ENCODE measurements around the gene PARG.
"Not testable (repeated sequence)": the region's sequence is repeated elsewhere in the genome, so short reads cannot be mapped to it uniquely, and the experiment has no call there.

The PARG gene

GRCh38 chr10:49819234-49819958, 122.4 kb downstream of the PARG start:
- DNase-seq: no peak

- DNase-seq: no peak
Measured at GRCh38 chr10:49817845-49818244, 124.0 kb downstream of the PARG start.

DNA sequence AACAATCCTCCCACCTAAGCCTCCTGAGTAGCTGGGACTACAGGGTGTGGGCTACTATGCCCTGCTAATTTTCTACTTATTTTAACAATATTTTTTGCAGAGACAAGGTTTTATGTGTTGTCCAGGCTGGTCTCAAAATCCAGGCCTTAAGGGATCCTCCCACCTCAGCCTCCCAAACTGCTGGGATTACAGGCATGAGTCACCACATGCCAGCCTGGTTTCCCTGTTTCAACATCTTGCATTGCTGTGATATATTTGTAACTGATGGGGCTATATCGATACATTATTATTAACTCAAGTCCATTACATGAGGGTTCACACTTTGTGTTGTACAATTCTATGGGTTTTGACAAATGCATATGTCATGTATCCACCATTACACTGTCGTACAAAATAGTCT, 137.8 kb downstream of the PARG start:
- no peak for DNase-seq

DNA sequence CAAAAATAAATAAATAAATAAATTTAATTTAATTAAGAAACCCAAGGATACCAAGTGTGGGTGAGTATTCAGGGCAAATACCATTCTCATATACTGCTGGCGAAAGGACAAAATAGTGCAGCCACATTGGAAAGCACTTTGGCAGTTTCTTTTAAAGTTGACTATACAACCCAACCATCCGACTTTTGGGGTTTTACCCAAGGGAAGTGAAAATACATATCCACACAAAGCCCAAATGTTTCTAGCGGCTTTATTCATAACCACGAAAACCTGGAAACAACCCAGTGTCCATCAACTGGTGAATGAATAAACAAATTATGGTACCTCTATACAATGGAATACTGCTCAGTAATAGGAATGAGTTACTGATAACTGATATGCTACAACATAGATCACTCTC, 143.6 kb downstream of the PARG start:
- DNase-seq: no peak

DNA sequence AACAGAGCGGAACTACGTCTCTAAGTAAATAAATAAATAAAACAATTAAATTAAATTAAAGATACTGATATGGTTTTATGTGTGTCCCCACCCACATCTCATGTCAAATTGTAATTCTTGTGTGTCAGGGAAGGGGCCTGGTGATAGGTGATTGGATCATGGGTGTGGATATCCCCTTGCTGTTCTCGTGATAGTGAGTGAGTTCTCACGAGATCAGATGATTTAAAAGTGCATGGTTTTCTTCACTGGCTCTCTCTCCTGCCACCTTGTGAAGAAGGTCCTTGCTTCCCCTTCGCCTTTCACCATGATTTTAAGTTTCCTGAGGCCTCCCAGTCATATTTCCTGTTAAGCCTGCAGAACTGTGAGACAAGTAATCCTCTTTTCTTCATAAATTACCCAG, 150.7 kb downstream of the PARG start:
- DNase-seq: no peak

GRCh38 chr10:49784681-49785080, 157.1 kb downstream of the PARG start:
- DNase-seq: no peak

- no peak for DNase-seq
Measured at GRCh38 chr10:49783645-49784044, 158.2 kb downstream of the PARG start.

DNA sequence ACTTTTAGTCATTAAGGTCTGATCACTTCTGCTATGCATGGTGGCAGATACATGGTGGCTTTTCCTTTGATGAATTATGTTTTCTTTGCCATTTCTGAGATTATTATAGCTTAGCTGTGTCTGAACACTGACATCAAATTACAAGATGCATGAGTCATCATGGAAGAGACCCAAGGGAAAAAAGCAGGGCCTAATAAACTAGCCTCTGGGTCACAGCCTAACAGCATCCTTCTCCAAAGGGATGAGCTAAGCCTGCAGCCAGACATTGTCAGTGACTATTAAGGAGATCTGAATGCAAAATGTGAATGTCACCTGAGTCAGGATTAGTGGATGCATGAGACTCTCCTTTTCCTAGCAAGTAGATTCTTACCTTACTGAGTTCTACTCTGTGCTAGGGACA, 160.6 kb downstream of the PARG start:
- no peak for DNase-seq

DNA sequence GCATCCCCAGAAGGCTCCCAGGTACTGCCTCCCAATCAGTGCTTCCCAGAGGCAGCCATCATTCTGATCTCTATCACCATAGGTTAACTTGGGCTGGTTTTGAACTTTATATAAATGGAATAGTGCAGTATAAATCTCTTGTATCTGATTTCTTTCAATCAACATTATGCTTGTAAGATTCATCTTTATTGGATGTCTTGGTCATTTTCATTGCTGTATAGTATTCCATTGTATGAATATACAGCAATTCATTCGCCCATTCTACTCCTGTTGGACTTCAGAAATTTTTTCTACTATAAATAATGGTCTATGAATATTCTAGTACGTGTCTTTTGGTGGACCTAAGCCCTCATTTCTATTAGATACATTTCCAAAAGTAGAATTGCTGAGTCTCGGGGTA, 163.6 kb downstream of the PARG start:
- DNase-seq: no peak

GRCh38 chr10:49776851-49777250, 165.0 kb downstream of the PARG start:
- DNase-seq: no peak

DNA sequence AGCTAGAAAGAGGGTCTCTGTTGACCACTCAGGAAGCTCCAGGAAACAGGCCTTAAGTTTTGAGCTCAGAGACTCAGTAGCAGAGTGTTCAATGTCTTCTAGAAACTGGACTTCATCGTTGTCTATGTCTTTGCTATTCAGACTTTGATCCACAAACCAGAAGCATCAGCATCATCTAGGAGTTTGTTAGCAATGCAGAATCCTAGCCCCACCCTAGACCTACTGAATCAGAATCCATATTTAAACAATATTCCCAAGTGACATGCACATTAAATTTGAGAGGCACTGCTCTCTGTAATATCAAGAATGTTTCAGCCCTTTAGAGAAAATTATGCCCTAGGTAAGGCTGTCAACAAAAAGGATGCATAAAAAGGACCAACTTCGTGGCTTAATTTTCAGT, 166.8 kb downstream of the PARG start:
- DNase-seq: no peak

DNA sequence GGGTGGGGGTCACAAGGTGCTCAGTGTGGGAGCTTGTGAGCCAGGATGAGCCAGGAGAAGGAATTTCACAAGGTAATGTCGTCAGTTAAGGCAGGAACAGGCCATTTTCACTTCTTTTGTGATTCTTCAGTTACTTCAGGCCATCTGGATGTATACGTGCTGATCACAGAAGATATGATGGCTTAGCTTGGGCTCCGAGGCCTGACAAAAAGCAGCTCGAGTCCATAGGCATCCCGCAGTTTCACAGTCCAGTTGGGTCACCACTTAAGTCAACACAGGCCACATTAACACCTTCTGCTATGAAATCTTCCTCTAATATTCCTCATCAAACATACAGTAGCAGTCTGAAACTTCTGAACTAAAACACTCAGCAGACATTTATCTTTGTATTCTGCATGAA, 168.9 kb downstream of the PARG start:
- DNase-seq: not testable (repeated sequence)

- DNase-seq: not testable (repeated sequence)
Measured at GRCh38 chr10:49771046-49771445, 170.8 kb downstream of the PARG start.

GRCh38 chr10:49769692-49770091, 172.1 kb downstream of the PARG start:
- DNase-seq: no peak

DNA sequence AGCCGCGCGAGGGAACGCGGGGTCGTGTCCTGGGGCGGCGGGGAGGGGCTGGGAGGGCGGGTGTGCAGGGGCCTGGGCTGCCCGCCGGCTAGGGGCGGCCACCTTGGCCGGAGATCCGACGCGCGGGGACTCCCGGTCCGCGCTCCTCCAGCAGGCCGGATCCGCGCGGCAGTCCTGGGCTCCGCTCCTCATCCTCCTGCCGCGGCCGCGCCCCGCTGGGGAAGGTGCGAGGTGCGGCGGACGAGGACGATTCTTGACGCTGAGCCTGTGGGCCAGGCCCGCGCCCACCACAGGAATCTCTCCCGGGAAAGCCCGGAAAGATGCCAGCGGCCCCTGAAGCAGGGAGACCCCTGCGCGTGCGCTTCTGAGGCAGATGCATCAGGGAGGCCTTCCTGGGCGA, 173.1 kb downstream of the PARG start:
- no peak for DNase-seq

- DNase-seq: no peak
Measured at GRCh38 chr10:49768329-49768728, 173.5 kb downstream of the PARG start.

Measured in activated CD4-positive, CD25-positive, alpha-beta regulatory T cell (primary cell).